Measurements from ENCODE around the gene HKDC1. TPM values are rescaled to one million over a fixed set of nuclear protein-coding genes. Genes with fewer than 3 reads are reported as not detected.

HKDC1 gene
- polyA plus RNA-seq, 1 experiment: 0.18 TPM

DNA sequence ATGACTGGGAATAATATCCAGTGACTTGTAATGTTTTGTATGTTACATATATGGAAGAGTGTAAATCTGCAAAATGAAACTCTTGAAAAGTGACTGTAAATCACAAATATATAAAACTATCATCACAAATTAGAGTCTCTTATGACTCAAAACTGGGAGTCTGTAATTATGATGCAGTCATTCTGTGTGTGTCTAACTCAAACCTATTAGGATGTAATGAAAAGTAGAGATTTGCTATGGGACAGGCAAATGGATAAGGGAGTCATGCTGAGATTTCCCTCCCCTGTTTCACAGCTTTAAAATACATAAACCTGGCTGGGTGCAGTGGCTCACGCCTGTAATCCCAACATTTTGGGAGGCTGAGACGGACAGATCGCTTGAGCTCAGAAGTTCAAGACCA lies 8.6 kb upstream of the HKDC1 start:
- Histone ChIP-seq H3K4me3 (ENCODE audit: low read depth, low read length) (no peak overlapping the region), H3K36me3 (ENCODE audit: control insufficient read depth, insufficient read depth, low read length) (peaks cover 7% of the 10 kb centered on the region; the same call in 1 of the 2 replicates), H3K27me3 (ENCODE audit: control insufficient read depth, insufficient read depth, low read length) (no peaks in the 10 kb centered on the region)
- CTCF ChIA-PET: no interaction called here
- TF ChIP-seq, protein P1, sequence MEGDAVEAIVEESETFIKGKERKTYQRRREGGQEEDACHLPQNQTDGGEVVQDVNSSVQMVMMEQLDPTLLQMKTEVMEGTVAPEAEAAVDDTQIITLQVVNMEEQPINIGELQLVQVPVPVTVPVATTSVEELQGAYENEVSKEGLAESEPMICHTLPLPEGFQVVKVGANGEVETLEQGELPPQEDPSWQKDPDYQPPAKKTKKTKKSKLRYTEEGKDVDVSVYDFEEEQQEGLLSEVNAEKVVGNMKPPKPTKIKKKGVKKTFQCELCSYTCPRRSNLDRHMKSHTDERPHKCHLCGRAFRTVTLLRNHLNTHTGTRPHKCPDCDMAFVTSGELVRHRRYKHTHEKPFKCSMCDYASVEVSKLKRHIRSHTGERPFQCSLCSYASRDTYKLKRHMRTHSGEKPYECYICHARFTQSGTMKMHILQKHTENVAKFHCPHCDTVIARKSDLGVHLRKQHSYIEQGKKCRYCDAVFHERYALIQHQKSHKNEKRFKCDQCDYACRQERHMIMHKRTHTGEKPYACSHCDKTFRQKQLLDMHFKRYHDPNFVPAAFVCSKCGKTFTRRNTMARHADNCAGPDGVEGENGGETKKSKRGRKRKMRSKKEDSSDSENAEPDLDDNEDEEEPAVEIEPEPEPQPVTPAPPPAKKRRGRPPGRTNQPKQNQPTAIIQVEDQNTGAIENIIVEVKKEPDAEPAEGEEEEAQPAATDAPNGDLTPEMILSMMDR (IDR thresholded peaks at IDR 0.05; ENCODE audit: insufficient read depth, low read depth, low read length): no peak
- POLR2A ChIA-PET: no interaction called here
- DNase-seq (ENCODE audit: low read depth): no peak

DNA sequence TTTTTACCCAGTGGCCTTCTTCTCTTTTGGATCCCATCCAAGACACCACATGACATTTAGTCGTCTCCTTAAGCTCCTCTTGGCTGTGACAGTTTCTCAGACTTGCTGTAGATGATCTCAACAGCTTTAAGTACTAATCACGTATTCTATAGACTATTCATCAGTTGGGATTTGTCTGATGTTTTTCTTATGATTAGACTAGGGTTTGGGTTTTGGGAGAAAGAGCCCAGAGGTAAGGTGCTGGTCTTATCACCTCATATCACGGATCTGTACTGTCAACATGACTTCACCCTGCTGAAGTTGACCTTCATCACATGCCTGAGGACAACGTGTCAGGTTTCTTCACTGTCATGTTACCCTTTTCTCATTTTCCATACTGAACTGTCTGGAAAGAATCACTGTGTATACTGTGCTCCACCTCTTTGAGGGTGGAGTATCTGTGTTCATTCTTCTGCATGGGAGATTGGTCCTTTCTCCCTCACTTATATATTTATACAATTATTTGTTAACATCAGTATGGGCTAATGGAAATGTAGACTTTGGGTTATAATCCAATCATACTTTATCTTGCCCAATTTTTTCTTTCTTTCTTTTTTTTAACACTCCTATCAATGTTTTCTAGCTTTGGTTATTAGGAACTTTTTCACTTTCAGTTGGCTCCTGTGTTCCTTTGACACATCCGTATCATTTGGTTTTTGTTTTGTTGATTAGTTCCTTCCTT lies 6.4 kb upstream of the HKDC1 start:
- Histone ChIP-seq H3K27me3 (ENCODE audit: control insufficient read depth, insufficient read depth, low read length) (no peaks in the 10 kb centered on the region), H3K36me3 (ENCODE audit: control insufficient read depth, insufficient read depth, low read length) (0 out of 2 replicates have a peak, but pooled peaks cover under 1% of the 10 kb centered on the region), H3K4me3 (ENCODE audit: low read depth, low read length) (no peak overlapping the region)
- POLR2A ChIA-PET: no interaction called here
- TF ChIP-seq, protein P1 (IDR thresholded peaks at IDR 0.05; ENCODE audit: insufficient read depth, low read depth, low read length): no peak
- CTCF ChIA-PET: interaction anchor here (0.7 to 1.6 kb wide), 3 partner anchors 9 to 179 kb away, joined by 3 read pairs; no protein-coding TSS in a partner anchor
- no peak for DNase-seq (ENCODE audit: low read depth)

DNA sequence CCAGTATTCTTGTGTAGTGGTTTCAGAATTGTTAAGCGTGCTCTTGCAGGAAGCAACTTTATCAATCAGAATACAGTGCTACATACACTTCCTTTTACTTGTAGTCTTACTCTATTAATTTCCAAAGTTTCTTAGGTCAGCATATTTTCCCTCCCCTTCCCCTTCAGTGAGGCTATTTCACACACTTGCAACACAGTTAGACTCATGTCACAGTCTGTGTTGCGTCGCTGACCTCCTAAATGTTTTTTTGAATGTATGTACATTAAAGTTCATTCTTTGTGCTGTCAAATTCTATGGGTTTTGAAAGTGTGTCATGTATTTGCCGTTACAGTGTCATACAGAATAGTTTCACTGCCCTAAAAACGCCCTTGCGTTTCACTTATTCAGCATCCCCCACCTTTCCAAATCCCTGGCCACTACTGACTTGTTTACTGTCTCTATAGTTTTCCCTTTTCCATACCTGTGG lies 5.4 kb upstream of the HKDC1 start:
- ChIA-PET POLR2A (no interaction called here), CTCF (interaction anchor here (0.7 to 1.6 kb wide), 3 partner anchors 8 to 178 kb away, joined by 3 read pairs; no protein-coding TSS in a partner anchor)
- no peaks in the 10 kb centered on the region for H3K27me3 ChIP-seq (ENCODE audit: control insufficient read depth, insufficient read depth, low read length)

DNA sequence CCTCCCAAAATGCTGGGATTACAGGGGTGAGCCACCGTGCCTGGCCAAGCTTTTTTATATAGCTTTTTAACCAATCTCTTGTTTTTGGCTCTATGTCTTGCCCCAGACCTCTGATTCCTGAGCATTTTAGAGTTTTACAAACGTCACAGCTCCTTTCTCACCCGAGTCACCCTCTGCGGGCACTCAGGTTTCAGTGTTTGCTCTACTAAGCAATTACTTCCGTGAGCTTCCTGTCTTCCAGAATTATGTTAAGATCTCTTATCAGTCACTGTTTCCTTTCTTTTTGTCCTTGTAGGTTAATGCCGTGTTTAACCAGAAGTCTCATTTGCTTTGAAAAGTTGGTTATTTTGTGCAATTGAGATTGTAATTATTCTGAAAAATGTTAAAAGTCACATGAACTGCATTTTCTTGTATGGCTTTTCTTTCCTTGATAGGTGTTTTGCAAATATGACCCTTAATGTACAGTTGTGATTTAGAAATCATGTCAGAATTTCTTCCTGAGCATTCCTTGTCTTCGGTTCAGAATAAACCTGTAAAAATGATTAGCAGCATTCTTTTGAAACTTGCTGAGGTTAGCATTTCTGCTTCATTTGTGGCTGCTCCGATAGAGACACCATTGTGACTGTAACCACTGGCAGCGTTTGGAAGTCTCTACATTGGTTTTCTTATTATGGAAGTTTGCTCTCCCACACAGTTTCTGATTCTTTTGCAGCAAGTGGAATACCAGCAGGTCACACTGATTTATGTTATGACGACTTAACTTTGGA lies 4.5 kb upstream of the HKDC1 start:
- POLR2A ChIA-PET: no interaction called here
- Histone ChIP-seq H3K36me3 (ENCODE audit: control insufficient read depth, insufficient read depth, low read length) (no peaks in the 10 kb centered on the region), H3K27me3 (ENCODE audit: control insufficient read depth, insufficient read depth, low read length) (no peaks in the 10 kb centered on the region), H3K4me3 (ENCODE audit: low read depth, low read length) (no peak overlapping the region)
- TF ChIP-seq, protein P1 (IDR thresholded peaks at IDR 0.05; ENCODE audit: insufficient read depth, low read depth, low read length): no peak
- CTCF ChIA-PET: interaction anchor here (0.9 to 1.6 kb wide), 2 partner anchors 22 to 177 kb away, joined by 3 read pairs; no protein-coding TSS in a partner anchor
- no peak for DNase-seq (ENCODE audit: low read depth)

More for the DNA sequence above, 5.4 kb upstream of the HKDC1 start:
- DNase-seq (ENCODE audit: low read depth): no peak
- Histone ChIP-seq H3K36me3 (ENCODE audit: control insufficient read depth, insufficient read depth, low read length) (no peaks in the 10 kb centered on the region), H3K4me3 (ENCODE audit: low read depth, low read length) (no peak overlapping the region)
- TF ChIP-seq, protein P1 (IDR thresholded peaks at IDR 0.05; ENCODE audit: insufficient read depth, low read depth, low read length): no peak

DNA sequence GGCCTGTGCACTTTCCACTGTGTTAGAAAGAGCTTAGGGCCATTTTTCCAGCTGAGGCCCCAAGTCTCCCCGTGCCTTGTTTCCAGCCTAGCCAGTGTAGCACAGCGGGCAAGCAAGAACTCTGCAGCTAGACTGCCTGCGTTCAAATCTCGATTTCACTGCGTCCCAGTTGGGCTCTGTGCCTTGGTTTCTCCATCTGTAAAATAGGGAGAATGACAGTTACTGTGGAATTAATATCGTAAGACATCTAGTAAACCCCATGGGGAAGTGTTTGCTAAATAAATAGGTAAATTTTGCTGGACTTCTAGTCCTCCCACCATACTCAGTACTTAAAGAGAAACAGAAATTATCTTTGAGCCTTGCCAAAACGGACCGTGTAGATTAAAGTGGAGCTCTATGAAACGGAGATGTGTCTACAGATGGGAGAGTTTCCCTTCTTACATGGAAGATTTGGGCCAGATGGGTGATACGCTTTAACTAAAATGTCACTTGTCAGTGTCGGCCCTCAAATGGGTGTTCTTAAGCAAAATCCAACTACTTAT lies 3.5 kb upstream of the HKDC1 start:
- TF ChIP-seq, protein P1 (IDR thresholded peaks at IDR 0.05; ENCODE audit: insufficient read depth, low read depth, low read length): no peak
- Histone ChIP-seq H3K36me3 (ENCODE audit: control insufficient read depth, insufficient read depth, low read length) (no peaks in the 10 kb centered on the region), H3K4me3 (ENCODE audit: low read depth, low read length) (no peak overlapping the region), H3K27me3 (ENCODE audit: control insufficient read depth, insufficient read depth, low read length) (no peaks in the 10 kb centered on the region)
- POLR2A ChIA-PET: no interaction called here
- no peak for DNase-seq (ENCODE audit: low read depth)
- CTCF ChIA-PET: interaction anchor here (0.6 to 1.6 kb wide), 3 partner anchors 11 to 54 kb away, joined by 3 read pairs; no protein-coding TSS in a partner anchor
